ENCODE measurements around the gene CRELD2.

CRELD2 gene, protein sequence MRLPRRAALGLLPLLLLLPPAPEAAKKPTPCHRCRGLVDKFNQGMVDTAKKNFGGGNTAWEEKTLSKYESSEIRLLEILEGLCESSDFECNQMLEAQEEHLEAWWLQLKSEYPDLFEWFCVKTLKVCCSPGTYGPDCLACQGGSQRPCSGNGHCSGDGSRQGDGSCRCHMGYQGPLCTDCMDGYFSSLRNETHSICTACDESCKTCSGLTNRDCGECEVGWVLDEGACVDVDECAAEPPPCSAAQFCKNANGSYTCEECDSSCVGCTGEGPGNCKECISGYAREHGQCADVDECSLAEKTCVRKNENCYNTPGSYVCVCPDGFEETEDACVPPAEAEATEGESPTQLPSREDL

DNA sequence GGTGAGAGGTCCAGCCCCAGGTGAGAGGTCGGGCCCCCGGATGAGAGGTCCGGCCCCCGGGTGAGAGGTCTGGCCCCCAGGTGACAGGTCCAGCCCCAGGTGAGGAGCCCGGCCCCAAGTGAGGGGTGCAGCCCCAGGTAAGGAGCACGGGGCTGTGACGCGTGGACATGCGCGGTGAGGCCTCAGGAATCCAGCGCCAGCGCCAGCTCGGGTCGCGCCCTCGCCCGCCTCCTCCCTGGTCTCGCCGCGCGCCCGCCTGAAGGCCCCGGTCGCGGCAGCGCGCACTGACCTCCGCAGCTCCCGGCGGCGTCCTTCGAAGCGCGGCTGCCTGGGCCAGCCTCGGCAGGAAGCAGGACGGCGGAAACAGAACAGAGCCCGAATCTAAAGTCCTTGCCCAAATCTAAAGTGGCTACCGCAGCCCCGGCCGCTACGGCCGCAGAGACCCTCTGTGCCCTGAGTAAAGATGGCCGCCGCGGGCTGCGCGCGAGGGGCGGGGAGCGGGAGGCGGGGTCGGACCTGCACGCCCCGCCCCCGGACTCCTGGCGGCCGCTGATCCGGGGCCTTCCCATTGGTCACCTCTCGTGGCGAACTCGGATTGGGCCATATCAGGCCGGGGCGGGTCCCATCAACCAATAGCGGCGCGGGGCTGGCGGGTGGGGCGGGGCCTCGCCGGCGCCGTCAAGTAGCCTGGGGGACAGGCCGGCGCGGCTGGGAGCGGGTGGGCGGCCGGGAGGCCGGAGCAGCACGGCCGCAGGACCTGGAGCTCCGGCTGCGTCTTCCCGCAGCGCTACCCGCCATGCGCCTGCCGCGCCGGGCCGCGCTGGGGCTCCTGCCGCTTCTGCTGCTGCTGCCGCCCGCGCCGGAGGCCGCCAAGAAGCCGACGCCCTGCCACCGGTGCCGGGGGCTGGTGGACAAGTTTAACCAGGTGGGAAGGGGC is at the start of gene CRELD2, which contains the start of gene ALG12:
Gene CRELD2, plus strand, starts transcription at position 661 of the 937 bp plus-strand sequence. Its CDS starts 136 bp downstream, at position 797.
Gene ALG12, minus strand, starts transcription at position 465 of the 937 bp plus-strand sequence. CDS start 4,673 bp downstream, outside the sequence.
- DNase-seq, result peak; percentile 80 to 99 (median 95)

DNA sequence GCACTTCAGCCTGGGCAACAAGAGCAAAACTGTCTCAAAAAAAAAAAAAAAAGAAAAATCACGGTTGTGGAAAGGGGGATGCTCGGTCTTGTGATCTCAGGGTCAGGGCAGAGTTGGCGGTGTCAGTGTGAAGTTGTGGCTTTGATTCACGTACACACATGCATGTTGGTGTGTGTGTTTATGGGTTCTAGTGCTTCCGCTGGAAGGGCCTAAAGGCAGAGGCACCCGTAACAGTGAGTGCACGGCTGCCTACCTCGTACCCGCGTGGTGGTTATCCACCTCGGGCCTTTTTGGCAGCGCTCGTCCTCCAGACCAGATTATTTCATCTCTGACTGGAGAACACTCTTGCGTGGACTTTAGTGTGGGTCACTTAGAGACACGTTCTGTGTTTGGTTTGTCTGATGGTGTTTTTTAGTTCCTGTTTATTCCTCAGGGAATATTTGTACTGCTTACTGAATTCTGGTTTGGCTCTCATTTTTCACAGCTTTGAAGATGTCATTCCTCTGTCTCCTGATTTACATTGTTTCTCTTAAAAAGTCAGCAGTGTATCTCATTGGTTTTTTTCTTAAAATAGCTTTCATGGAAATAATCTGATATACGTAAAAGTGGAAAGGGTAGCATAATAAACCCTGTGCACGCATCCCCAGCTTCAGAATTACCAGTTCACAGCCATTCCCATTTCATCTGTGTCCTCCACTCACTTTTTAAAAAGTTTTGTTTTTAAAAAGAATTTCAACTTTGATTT is 49.2 kb upstream of the CRELD2 start:
- DNase-seq, result no peak

DNA sequence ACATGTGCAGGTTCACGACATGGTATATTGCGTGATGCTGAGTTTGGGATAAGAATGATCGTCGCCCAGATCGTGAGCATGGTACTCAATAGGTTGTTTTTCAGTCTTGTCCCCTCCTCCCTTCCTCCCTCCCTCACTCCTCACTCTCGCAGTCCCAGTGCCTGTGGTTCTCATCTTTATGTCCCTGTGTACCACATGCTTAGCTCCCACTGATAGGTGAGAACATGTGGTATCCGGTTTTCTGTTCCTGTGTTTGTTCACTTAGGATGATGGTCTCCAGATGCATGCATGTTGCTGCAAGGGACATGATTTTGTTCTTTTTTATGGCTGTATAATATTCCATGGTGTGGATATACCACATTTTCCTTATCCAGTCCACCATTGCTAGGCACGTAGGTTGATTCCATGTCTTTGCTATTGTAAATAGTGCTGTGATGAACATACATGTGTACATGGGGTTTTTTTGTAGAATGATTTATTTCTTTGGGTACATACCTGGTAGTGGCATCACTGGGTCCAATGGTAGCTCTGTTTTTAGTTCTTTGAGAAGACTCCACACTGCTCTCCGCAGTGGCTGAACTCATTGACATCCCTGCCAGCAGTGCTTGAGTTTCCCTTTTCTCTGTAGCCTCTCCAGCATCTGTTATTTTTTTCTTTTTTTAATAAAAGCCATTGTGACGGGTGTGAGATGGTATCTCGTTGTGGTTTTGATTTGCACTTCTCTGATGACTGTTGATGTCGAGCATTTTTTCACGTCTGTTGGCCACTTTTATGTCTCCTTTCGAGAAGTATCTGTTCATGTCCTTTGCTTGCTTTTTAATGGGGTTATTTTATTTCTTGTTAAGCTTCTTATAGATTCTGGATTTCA is 48.4 kb upstream of the CRELD2 start:
- no peak for DNase-seq

- no peak for DNase-seq
Measured at GRCh38 chr22:49871482-49871881, 47.0 kb upstream of the CRELD2 start.

GRCh38 chr22:49872347-49872746 is 46.1 kb upstream of the CRELD2 start:
- DNase-seq, result no peak

GRCh38 chr22:49873228-49873940 is 45.0 kb upstream of the CRELD2 start:
- DNase-seq, result no peak

GRCh38 chr22:49877642-49878041 is 40.8 kb upstream of the CRELD2 start:
- DNase-seq, result no peak

DNA sequence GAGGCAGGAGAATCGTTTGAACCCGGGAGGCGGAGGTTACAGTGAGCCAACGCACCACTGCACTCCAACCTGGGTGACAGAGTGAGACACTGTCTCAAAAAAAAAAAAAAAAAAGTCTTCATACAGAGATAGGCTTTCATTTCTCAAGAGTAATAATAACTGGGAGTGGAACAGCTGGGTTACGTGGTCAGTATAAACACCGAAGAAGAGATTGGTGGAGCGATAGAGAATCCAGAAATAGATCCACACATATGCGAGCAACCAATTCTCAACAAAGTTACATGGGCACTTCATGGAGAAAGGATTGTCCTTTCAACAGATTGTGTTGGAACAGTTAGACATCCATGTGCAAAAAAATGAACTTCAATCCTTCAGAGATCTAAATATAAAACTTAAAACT is 40.2 kb upstream of the CRELD2 start:
- no peak for DNase-seq

- DNase-seq, result no peak
Measured at GRCh38 chr22:49879871-49880270, 38.6 kb upstream of the CRELD2 start.

- DNase-seq, result no peak
Measured at GRCh38 chr22:49880281-49880680, 38.2 kb upstream of the CRELD2 start.

- DNase-seq, result no peak
Measured at GRCh38 chr22:49881856-49882255, 36.6 kb upstream of the CRELD2 start.

- DNase-seq, result peak in 1 of 56 donors; percentile 27
Measured at GRCh38 chr22:49882519-49883293, 35.7 kb upstream of the CRELD2 start.

DNA sequence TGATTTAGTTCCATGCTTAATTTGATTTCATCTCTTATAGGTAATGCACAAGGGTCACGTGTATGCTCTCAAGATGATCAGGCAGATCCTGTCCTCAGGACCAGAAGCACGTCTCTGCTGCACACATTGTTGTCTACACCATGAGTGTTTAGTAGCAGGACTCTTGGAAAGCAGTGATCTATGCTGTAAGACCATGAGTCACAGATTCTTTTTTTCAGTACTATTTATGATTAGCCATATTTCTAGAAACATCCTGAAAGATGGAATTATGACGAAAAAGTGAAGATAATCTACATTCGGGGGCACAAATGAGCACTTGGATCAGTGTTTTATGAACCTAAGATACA is 35.2 kb upstream of the CRELD2 start:
- no peak for DNase-seq

GRCh38 chr22:49884075-49884474 is 34.4 kb upstream of the CRELD2 start:
- no peak for DNase-seq

DNA sequence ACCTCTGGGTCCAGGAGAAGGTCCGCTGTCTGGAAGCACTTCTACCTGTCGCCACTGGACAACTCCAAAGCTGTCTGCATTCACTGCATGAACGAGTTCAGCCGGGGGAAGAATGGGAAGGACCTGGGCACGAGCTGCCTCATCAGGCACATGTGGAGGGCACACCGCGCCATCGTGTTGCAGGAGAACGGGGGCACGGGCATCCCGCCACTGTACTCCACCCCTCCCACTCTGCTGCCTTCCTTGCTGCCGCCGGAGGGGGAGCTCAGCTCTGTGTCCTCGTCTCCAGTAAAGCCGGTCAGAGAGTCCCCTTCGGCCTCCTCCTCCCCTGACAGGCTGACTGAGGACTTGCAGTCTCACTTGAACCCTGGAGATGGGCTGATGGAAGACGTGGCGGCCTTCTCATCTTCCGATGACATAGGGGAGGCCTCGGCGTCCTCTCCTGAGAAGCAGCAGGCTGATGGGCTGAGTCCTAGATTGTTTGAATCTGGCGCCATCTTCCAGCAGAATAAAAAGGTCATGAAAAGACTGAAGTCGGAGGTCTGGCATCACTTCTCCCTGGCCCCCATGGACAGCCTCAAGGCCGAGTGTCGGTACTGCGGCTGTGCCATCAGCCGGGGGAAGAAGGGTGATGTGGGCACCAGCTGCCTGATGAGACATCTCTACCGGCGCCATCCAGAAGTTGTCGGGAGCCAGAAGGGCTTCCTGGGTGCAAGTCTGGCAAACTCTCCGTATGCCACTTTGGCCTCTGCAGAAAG is 33.8 kb upstream of the CRELD2 start:
- no peak for DNase-seq

DNA sequence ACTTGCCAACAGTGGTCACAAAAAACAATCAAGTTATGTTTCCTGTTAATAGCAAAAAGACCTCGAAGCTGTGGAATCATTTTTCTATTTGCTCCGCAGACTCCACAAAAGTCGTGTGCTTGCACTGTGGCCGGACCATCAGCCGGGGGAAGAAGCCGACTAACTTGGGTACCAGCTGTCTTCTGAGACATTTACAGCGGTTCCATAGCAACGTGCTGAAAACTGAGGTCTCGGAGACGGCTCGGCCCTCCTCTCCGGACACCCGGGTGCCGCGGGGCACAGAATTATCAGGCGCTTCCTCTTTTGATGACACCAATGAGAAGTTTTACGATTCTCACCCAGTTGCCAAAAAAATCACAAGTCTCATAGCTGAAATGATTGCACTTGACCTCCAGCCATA is 33.2 kb upstream of the CRELD2 start:
- no peak for DNase-seq

DNA sequence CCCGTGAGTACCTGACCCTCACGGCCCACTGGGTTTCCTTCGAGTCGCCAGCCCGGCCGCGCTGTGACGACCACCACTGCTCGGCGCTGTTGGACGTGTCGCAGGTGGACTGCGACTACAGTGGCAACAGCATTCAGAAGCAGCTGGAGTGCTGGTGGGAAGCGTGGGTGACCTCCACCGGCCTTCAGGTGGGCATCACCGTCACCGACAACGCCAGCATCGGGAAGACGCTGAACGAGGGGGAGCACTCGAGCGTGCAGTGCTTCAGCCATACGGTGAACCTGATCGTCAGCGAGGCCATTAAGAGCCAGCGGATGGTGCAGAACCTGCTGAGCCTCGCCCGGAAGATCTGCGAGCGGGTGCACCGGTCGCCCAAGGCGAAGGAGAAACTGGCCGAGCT is 32.6 kb upstream of the CRELD2 start:
- no peak for DNase-seq

DNA sequence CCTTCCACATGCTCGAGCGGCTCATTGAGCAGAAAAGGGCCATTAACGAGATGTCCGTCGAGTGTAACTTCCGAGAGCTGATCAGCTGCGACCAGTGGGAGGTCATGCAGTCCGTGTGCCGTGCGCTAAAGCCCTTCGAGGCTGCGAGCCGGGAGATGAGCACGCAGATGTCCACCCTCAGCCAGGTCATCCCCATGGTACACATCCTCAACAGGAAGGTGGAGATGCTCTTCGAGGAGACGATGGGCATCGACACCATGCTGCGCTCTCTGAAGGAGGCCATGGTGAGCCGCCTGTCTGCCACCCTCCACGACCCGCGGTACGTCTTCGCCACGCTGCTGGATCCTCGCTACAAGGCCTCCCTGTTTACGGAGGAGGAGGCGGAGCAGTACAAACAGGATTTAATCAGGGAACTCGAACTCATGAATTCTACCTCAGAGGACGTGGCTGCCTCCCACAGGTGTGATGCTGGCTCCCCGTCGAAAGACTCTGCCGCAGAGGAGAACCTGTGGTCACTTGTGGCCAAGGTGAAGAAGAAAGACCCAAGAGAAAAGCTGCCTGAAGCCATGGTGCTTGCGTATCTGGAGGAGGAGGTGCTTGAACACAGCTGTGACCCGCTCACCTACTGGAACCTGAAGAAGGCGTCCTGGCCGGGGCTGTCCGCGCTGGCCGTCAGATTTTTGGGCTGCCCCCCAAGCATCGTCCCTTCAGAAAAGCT is 31.9 kb upstream of the CRELD2 start:
- DNase-seq, result no peak
